GM18909 (cell line): ENCODE results near the gene FOXC2.
A peak's percentile ranks its signal among the peaks of the same experiment; 100 is the strongest.

Experiments used
- ATAC-seq: cut with Tn5 transposase; IDR thresholded peaks from one replicate; pipeline ENCODE4 v1.9.1; 2021; ENCODE audit warnings: mild to moderate bottlenecking; ENCODE audit not compliant: unreplicated experiment, poor library complexity

Gene FOXC2

GRCh38 chr16:86554917-86555703 lies 11.5 kb upstream of the FOXC2 start, which contains the start of gene MTHFSD:
Gene MTHFSD (minus strand): TSS chr16:86555235. CDS start chr16:86555184, 51 bp downstream.
- peak; percentile 87 for ATAC-seq

- no peak for ATAC-seq
Measured at GRCh38 chr16:86555704-86556075, 10.9 kb upstream of the FOXC2 start.

GRCh38 chr16:86556576-86556975 lies 10.1 kb upstream of the FOXC2 start:
- no peak for ATAC-seq

GRCh38 chr16:86557587-86557986 lies 9.0 kb upstream of the FOXC2 start:
- no peak for ATAC-seq

- no peak for ATAC-seq
Measured at GRCh38 chr16:86558355-86559193, 8.1 kb upstream of the FOXC2 start.

GRCh38 chr16:86559802-86560305 lies 6.8 kb upstream of the FOXC2 start:
- no peak for ATAC-seq

- no peak for ATAC-seq
Measured at GRCh38 chr16:86562356-86562755, 4.3 kb upstream of the FOXC2 start.

GRCh38 chr16:86563469-86564345 lies 2.9 kb upstream of the FOXC2 start:
- ATAC-seq: peak; percentile 74

GRCh38 chr16:86565181-86565631 lies 1.4 kb upstream of the FOXC2 start:
- ATAC-seq: no peak

- ATAC-seq: no peak
Measured at GRCh38 chr16:86565644-86566511, 751 bp upstream of the FOXC2 start.

GRCh38 chr16:86566966-86567700 lies 504 bp downstream of the FOXC2 start:
- no peak for ATAC-seq

- no peak for ATAC-seq
Measured at GRCh38 chr16:86567701-86568581, 1.3 kb downstream of the FOXC2 start.

- no peak for ATAC-seq
Measured at GRCh38 chr16:86568677-86569623, 2.3 kb downstream of the FOXC2 start.

GRCh38 chr16:86569701-86570447 lies 3.2 kb downstream of the FOXC2 start:
- no peak for ATAC-seq

- no peak for ATAC-seq
Measured at GRCh38 chr16:86570558-86571529, 4.2 kb downstream of the FOXC2 start.
